Stimulated activated CD8-positive, alpha-beta memory T cell treated with anti-CD3 and anti-CD28 coated beads, Interleukin-12 subunit alpha, Interleukin-12 subunit beta, amount 100 ng/mL, for 24 hours (primary cell): ENCODE measurements around the gene TAF3.

Experiments
- DNase-seq: peaks from one replicate; pipeline ENCODE4 v3.0.0-alpha.2; 2020; ENCODE audit errors: extremely low read depth

Gene TAF3

DNA sequence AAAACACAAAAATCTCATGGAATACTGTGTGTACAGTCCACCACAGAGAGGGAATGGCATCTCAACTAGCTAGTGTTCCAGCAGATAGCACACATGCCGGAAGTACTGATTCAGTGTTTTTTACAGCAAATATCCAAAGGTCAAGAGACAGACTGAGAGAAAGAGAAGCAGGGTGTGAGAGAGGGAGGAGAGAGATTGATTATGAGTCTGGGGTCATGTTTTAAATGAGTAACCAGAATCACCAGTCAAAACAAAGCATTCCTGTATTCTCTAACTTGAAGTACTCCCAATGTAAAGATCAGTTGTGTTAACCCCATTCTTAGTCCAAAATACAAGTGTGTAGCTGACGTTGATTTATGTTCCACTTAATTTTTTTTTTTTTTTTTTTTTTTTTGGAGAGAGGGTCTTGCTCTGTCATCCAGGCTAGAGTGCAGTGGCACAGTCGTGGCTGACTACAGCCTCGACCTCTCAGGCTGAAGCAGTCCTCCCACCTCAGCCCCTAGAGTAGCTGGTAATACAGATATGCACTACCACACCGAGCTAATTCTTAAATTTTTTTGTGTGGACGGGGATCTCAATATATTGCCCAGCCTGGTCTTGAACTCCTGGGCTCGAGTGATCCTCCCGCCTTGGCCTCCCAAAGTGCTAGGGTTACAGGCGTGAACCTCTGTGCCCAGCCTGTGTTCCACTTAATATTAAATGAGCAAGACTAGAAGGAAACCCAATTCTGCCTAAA is 114.2 kb downstream of the TAF3 start:
- DNase-seq = no peak

DNA sequence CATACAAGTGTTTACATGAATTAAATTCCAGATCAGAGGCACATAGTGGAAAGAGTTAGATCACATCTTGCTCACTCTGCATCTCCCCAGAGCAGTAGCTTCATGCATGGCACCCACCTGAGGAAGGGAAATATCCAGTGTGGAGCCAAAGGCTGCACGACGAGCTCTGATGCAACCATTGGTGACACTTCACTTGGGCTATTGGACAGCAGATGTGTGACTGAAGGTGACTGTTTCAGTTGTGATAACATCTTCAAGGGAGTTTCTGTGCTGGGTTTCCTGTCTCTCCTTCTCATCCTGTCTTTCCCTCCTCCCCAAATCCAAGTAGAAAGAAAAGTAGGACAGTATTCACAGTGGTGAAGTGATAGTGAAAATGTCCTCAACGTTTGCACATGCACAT is 115.0 kb downstream of the TAF3 start:
- no peak for DNase-seq

DNA sequence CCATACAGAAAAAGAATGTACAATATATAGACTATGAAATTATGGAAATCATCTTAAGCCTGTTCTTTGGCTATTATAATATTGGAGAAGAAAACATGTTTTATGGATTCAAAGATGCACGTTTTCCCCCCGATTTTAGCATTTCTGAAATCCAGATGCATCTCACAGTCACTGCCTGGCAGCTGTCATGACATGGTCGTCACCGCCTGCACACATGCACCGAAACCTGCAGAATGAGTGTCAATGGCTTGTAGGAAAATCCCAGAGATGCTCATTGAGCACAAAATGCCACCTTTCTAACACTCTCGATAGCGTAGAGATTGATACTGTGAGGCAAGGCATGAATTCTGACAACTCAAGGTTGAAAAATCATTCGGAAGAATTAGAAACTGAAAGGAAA is 115.5 kb downstream of the TAF3 start:
- DNase-seq = no peak

DNA sequence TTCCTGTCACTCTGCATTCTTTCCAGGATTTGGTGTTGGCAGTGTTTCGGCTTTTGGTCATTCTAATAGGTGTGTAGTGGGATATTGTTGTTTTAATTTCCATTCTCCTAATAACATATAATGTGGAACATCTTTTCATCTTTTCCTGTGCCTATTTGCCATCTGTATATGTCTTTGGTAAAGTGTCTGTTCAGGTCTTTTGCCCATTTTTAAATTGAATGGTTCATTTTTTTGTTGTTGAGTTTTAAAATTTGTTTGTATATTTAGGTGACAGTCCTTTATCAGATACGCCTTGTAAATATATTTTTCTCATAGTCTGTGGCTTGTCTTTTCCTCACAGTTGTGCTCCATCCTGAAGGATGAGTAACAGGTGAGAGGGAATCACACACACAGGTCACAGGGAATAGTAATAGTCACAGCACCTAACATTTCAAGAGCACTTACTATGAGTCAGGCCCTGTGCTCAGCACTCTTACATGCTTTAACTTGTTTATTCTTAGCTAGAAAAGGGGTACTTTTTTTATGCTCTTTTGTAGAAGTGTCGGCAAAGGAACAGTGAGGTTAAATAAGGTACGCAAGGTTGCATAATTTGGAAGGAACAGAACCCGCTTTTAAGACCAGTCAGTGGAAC is 119.1 kb downstream of the TAF3 start:
- DNase-seq = no peak

DNA sequence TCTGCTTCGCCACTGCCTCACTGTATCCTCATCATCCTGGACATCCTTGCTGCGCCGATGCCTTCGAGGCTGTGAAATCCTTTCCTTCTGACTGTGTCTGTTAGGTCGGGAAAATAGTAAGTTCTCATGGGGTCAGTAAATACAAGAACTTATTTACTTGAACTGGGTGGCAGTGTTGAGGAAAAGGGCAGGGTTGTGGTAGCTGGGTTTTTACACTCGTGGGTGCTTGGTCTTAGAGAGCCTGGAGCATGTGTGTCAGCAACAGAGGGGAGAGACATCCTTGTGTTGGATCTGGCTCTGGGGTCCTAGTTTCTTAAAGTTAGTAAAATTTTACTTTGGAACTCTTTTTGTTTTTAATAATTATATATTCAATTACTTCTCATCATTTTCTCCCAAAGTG is 123.3 kb downstream of the TAF3 start:
- no peak for DNase-seq

DNA sequence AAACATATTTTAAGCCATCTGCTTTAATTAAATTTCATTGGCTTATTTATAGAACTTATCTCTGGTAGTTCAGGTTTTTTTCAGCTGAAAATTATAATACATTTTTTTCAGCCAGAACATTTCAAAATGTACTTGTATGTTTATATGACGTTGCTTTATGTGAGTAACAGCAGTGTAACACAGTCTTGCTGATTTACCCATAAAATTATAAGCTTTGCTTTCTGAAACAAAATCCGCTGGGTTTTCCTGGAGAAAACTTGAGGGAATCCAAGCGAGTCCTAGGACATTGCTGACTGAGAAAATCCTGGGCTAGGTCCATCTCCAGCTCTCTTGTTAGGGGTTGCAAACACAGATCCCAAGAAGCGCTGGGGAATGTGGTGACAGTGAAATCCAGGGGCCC is 124.0 kb downstream of the TAF3 start:
- DNase-seq = no peak

DNA sequence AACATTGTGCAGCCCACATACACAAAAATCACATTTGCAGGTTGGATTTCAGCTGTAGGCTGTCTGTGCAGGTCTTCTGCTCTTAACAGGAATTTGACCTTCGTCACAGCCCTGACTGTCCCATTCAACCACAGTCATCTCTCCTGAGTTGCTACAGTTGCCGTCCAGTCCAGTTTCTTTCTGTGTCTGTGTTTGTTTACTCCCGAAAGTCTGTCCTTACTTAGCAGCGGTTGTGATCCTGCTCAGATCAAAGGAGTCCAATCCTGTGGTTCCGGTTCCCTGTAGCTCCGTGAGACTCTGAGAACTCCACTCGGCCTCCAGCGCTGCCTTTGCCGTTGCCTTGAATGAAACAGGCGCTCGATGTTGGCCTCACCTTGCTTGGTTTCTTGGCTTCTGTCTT is 124.6 kb downstream of the TAF3 start:
- DNase-seq = no peak

DNA sequence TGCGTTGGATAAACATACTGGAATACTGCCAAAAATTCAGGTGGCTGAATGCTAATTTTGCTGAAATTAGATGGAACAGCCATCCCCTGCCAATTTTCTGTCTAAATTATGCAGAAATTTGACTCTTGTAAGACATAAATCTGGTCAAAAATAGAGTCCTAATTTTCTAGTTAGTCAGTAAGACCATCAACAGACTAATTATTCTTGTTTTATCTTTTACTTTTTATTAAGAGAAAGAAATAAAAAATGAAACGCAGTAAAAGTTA is 125.8 kb downstream of the TAF3 start:
- no peak for DNase-seq

DNA sequence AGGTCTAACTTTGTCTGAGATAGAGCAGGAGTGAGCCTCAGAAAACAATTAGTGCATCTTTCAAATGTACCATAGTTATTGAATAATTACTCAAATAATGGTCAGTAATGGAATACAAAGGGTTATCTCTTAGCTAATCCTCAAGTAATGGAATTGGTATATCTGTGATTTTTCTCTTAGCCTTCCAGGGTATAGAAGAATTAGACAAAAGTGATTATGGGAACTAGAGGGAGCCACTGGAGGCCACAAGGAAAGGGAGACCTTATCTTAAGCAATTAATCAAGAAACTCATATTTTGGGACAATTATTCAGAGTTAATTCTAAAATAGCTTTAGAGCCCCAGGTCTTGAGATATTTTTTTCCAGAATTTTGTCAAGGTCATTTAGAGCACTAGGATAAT is 126.2 kb downstream of the TAF3 start:
- no peak for DNase-seq

DNA sequence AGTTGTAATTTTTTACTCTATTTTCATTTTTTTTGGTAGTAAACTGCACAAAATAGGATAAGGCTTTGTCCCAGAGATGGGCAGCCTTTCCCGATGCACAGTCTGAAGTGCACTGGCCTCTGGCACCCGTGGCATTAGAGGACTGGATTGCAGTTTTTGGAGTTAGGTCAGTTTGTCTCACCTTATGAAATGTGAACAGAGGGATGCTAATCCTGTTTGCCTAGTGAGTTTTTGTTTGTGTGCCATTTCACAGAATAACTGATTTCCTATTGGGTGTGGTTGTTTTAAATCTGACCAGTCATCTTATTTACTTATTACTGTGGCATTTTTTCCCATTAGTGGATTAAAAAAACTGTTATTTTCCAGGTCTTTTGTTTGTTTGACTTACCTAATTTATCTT is 126.7 kb downstream of the TAF3 start:
- no peak for DNase-seq

DNA sequence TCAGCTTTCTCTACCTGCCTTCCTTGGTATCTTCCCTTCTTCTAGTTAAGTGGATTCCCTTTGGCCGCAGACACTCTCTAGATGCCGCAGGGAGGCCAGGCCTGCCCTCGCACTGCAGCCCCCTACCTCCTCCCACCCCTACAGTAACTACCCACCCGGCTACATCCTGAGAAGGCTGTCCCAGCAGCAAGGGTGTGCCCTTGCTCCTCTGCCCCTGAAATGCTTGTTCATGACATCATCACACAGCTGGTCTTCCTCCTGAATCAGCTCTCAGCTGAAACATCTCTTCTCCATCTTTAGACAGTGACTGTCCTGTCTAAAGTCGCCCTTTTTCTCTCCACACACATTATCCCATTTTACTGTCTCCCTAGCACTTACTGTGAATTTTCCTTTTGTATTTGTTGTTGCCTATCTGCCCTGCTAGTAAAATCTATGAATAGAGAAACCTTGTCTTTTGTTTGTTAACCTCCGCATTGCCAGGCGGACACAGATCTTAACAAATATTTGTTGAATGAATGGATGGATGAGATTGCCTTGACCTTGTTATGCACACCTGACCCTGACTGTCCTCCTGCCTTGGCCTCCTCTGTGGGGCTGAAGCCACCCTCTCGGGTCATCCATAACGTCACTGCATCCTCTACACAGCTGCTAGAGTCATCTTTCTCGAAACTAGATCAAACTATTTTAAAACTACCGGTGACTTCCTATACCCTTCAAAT is 127.3 kb downstream of the TAF3 start:
- no peak for DNase-seq

DNA sequence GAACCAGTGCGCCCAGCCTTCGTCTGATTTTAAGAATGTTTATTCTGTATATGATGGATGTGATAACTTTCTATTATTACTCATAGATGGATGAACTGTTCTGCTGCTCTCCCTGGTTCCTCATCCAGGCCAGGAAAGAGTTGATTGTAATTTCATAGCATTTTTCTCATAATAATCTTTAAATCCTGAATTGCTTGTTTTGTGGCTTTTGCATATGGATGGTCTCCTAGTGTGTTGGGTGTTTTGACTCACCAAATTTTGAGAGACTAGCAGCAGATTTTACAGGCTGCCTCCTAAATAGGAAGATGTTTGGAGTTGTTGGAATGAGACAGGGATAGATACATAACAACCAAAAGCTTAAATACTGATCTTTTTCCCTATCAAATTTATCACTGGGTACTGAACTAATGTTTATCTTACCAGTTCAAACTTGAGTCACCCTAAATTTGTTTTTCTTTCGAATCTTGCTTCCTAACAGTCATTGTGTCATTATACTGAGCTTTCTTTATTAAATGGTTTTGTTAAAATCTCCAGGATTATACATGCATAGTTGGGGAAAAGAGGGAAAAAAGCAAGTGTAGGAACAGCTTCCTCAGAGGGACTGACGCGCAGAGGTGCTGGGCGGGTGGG is 130.2 kb downstream of the TAF3 start:
- no peak for DNase-seq

DNA sequence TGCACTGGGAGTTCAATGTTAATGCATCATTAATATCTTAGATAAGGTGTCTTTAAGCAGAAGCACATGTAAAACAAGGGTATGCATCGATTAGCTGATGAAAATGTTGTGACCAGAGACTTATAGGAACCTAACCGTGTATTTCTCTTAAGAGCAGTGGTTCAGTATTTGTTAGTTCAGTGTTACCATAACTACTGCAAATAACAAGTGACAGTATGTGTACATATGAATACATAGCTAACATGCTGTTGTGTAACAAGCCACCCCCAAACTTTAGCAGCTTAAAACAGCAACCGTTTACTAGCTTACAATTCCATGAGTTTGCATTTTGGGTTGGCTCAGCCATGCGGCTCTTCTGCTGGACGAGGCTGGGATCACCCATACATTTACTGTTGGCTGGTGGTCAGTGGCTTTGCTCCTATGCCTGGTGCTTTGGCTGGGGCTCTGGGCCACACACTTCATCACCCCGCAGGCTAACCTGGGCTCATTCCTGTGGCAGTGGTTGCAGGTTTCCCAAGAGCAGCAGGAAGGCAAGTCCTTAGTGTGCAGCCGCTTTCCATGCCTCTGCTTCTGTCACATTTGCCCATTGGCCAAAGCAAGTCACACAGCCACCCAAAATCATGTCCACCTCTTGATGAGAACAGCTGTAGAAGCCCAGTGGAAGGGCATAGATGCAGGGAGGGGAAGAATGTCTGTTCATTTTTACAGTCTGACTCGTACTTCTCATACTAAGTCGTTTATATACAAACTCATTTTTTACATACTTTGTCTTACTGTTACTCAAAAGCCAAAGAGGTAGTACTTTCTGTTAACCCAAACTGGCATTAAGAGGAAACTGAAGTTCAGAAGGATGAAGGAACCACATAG is 132.9 kb downstream of the TAF3 start:
- no peak for DNase-seq

DNA sequence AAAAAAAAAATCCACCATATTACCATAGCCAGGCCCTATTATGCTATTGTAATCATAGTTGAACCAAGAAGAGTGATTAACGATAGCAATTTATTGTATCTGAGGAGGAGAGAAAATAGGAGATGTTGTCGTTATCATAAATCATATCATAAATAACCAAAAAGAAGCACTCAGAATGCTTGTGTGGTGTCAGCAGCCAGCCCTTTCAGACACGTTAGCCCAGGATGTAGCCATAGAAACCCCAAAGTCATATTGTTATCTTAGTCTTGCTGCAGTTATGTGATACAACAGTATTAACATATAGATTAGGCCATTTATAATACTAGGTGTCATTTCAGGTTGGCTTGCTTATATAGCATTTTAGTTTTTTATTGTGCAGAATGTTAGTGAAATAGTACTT is 134.0 kb downstream of the TAF3 start:
- DNase-seq = no peak

DNA sequence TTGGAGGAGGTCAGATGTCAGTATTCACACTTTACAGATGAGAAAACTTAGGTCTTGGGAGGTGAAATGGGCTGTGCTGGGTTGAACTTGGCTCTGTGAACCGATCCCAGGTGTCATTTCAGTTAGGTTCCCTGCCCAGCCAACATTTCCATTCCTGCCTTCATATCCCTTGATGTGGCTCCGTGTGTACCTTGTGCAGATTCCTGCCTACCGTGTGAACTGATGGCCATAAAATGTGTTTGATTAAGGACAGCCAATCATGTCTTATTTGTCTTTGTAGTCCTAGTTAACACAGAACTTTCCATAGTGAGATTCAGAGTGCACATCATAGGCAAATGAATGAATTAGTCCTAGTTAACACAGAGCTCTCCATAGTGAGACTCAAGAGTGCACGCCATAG is 135.1 kb downstream of the TAF3 start:
- no peak for DNase-seq

DNA sequence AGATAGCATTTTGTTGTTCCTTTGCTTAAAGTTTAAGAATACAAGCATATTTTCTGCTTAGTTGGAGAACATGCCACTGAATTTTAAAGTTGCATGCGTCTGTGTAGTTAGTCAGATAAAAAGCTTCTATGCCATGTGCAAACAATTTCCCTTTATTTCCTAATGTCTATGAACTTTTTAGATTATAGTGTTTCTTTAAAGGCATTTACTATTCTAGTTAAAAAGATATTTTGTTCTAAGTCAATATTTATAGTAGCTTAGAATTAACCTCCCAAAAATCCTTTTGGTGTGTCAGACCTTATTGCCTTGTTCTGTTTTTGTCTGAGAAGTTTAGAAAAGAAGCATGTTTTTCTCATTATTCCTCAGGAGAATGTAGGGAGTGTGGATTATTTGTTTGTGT is 137.1 kb downstream of the TAF3 start:
- no peak for DNase-seq

DNA sequence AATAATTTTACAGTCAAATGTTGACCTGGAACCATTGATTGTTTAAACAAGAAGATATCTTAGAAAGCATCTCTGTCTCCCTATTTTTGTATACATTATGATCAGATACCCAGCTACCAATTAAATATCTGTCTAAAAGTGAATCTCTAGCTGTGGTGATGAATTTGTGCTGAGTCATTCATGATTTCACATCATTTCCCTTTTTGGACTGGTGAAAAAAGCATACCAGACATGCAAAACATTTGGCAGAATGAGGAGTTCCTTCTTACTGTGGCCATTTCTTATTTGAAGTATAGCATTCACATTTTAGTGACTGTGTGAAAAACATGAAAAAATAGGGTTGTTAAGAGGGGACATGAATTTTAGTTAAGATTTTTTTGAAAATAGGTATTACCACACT is 138.2 kb downstream of the TAF3 start:
- no peak for DNase-seq

DNA sequence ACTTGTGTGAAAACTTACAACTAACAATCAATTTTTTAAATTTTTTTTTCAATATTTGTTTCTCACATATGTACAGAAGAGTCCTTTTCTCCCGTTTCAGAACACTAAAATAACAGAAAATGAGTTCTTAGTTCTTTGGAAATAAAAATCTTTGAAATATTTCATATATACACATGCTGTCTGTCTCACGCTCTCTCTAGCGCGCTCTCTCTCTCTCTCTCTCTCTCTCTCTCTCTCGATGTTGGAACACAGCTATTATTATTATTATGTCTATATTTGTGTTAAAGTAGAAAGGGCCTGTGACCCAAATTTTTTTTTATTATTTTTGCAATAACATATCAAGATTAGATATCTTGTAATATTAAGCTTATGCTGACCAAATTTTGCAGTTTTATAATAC is 139.3 kb downstream of the TAF3 start:
- DNase-seq = no peak

DNA sequence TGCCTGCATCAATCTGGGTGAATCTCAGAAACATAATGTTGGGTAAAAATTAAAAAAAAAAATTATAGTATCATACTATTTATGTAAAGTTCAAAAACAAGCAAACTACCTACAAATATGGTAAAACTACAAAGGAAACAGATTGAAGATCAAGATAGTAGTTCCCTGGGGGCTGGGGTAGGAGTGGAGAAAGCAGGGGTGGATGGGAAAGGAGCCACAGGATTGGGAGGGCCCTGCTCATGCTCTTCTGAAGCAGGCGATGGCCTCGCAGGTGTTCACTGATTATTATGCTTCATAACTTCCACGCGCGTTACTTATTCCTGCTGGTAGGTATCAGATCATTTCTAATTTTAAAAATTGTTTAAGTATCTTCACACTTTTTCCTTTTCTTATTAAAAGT is 140.1 kb downstream of the TAF3 start:
- DNase-seq = no peak

DNA sequence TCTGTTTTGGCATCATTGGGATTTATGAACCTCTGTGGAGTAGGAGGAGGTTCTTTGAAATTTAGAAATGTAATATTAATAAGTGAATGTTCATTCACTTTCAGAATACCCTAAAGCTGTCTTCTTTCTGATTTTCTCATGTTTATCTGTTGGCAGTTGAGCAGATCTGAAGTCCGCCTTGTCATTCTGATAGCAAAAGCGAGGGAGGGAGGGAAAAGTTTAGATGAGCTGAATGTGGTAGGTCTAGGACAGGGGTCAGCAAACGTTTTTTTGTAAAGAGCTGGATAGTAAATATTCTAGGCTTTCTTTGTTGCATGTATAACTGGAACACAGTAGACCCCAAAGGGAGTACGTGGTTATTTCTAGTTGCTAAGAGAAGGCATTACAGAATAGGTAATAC is 141.8 kb downstream of the TAF3 start:
- DNase-seq = no peak

DNA sequence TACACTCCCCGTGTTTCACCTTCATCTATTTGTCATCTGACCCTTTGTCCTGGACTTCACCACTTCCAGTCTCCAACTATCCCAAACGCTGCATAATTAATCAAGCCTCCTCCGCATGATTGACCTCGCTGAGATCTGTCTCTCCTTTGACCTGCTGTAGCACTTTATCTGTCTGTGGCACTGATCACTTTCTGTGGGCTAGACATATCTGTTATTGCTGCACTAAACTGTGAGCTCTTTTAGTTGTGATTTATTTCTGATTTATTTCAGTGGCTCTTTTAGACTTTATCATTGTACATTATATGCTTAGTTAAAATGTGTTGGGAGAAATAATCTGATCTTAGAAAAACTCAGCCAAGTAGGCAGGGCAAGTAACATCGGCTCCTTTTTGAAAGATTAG is 144.3 kb downstream of the TAF3 start:
- DNase-seq = no peak

DNA sequence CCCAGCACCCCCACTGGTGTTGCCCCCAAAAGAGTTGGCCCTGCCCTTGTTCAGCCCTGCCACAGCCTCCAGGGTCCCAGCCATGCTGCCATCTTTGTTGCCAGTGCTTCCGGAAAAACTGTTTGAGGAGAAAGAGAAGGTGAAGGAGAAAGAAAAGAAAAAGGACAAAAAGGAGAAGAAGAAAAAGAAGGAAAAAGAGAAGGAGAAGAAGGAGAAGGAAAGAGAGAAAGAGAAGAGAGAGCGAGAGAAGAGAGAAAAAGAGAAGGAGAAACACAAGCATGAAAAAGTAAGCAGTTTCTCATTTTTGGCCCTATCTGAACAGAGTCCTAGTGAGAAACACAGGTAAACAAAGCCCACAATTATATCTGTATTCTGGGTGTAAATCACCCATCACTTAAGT is 147.2 kb downstream of the TAF3 start:
- DNase-seq = no peak
